OCI-LY1 (cell line): ENCODE data around the gene AAGAB.

Experiments
- EZH2 ChIP-seq: fragments of 200-600 bp; sonication (generic), shearing (Covaris generic); IDR thresholded peaks from 2 replicates; pipeline ENCODE4 v1.8.0; 2017; ENCODE audit warnings: borderline replicate concordance, mixed run types, mild to moderate bottlenecking, antibody characterized with exemption, low read length, moderate library complexity, mixed read lengths
- TF ChIP-seq, protein P1 (sequence below): fragments of 200-600 bp; sonication (generic), shearing (Covaris generic); IDR thresholded peaks from 2 replicates; pipeline ENCODE4 v1.5.1; 2017; ENCODE audit warnings: mild to moderate bottlenecking, antibody characterized with exemption, low read length, moderate library complexity, mixed read lengths

DNA sequence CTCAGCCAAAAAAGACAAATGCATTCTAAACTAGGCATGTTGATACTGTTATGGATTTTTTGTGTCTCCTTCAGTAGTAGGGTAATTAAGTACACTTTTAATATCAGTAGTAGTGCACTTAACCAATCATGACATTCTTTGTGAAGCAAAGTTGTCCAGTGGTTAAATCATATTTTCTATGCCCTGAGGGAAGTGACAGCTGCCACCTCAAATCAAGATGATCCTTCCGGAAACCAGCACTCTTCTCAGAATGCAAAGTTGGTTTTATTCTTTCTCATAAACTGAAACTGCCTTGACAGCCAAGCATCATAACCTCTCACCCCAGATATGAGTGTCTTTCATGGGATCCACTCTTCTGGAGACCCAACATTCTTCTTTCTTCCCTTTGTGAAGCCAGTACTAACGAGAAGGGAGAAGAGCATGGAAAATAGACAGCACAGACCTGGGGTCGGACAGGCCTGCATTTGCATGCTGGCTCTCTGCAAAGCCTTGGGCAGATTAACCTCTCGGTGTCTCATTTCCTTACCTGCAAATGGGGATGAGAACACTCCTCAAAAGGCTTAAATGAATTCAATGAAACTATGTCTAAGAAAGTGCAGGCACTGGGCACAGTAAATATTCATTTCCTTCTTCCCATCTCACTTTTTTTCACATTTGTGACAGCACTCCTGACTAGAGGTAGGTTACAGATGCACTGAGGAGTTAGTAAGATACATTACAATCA, 13.2 kb downstream of the AAGAB start:
- TF ChIP-seq, protein P1, sequence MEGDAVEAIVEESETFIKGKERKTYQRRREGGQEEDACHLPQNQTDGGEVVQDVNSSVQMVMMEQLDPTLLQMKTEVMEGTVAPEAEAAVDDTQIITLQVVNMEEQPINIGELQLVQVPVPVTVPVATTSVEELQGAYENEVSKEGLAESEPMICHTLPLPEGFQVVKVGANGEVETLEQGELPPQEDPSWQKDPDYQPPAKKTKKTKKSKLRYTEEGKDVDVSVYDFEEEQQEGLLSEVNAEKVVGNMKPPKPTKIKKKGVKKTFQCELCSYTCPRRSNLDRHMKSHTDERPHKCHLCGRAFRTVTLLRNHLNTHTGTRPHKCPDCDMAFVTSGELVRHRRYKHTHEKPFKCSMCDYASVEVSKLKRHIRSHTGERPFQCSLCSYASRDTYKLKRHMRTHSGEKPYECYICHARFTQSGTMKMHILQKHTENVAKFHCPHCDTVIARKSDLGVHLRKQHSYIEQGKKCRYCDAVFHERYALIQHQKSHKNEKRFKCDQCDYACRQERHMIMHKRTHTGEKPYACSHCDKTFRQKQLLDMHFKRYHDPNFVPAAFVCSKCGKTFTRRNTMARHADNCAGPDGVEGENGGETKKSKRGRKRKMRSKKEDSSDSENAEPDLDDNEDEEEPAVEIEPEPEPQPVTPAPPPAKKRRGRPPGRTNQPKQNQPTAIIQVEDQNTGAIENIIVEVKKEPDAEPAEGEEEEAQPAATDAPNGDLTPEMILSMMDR = no peak
- TF ChIP-seq EZH2 = no peak
